GM12878 (cell line): ENCODE measurements around the gene ARMC10. TPM values are rescaled to one million over a fixed set of nuclear protein-coding genes. Genes with fewer than 3 reads are reported as not detected.
"Not testable (repeated sequence)": the region's sequence is repeated elsewhere in the genome, so short reads cannot be mapped to it uniquely, and the experiment has no call there.

ENCODE experiments used
- ATAC-seq: fragments of 200-7000 bp; cut with Tn5 transposase; 3 replicates; pipeline ENCODE4 v1.9.1; 2020; ENCODE audit warnings: mild to moderate bottlenecking, moderate library complexity
- BruUV-seq: library from RNA; stranded (reverse); fragments of 400-500 nt; replicated peaks from 2 replicates; lab custom pipeline; 2021; lab: Mats Ljungman, UMichigan
- CTCF ChIA-PET: fragments of 300-600 bp; sonication (Branson Sonifier 250); formaldehyde crosslinking; extraction: SDS; loops from one replicate; lab custom pipeline; 2021; ENCODE audit warnings: inconsistent platforms; lab: Yijun Ruan, JAX
- POLR2A ChIA-PET: fragments of 350-600 bp; formaldehyde crosslinking; extraction: SDS; loops from one replicate; lab custom pipeline; 2021; ENCODE audit warnings: inconsistent platforms; lab: Charles Lee
- RAD21 ChIA-PET: fragments of 300-600 bp; sonication (Branson Sonifier 250); formaldehyde crosslinking; loops from one replicate; lab custom pipeline; 2023; ENCODE audit warnings: antibody characterized with exemption; ENCODE audit not compliant: unreplicated experiment; lab: Charles Lee
- SMC1A ChIA-PET: fragments of 300-600 bp; sonication (Branson Sonifier 250); formaldehyde crosslinking; loops from one replicate; lab custom pipeline; 2023; ENCODE audit not compliant: unreplicated experiment, uncharacterized antibody; lab: Charles Lee
- DNase-seq: peaks from one replicate; pipeline ENCODE4 v3.0.0-alpha.2; 2011; ENCODE audit warnings: low read depth, low spot score
- FAIRE-seq: peaks from 3 replicates; lab custom pipeline; 2011; peaks lifted over from hg19 to GRCh38; lab: Jason Lieb, UNC
- H2AFZ ChIP-seq: 2 replicates; pipeline ENCODE4 v1.6.0; 2011; ENCODE audit warnings: low read depth, low read length, control low read depth; ENCODE audit not compliant: control insufficient read depth
- H3K27ac ChIP-seq: 2 replicates; pipeline ENCODE4 v1.5.1; 2011; ENCODE audit warnings: control low read depth; ENCODE audit not compliant: control insufficient read depth, insufficient read depth
- H3K27me3 ChIP-seq, 2 experiments: replicated peaks in 1 of 2; 2 replicates each; pipeline versions ENCODE4 v1.6.0 to v1.6.1; 2011; ENCODE audit warnings: low read length in 1 of 2; ENCODE audit not compliant: control insufficient read depth in 2 of 2, insufficient read depth in 2 of 2
- H3K36me3 ChIP-seq, 2 experiments: 2 replicates each; pipeline ENCODE4 v1.5.1; 2011; ENCODE audit warnings: low read length in 1 of 2; ENCODE audit not compliant: control insufficient read depth in 2 of 2, insufficient read depth in 2 of 2
- H3K4me1 ChIP-seq: 2 replicates; pipeline ENCODE4 v1.6.1; 2011; ENCODE audit warnings: mild to moderate bottlenecking, low read length, moderate library complexity, mixed read lengths; ENCODE audit not compliant: control insufficient read depth, insufficient read depth
- H3K4me2 ChIP-seq: 2 replicates; pipeline ENCODE4 v1.6.0; 2011; ENCODE audit warnings: control low read depth; ENCODE audit not compliant: control insufficient read depth, insufficient read depth
- H3K4me3 ChIP-seq: fragments of 200-600 bp; sonication (generic); 2 replicates; pipeline ENCODE4 v1.5.1; 2016
- H3K79me2 ChIP-seq: 2 replicates; pipeline ENCODE4 v1.6.0; 2011; ENCODE audit warnings: low read length; ENCODE audit not compliant: control insufficient read depth, insufficient read depth
- H3K9ac ChIP-seq: 2 replicates; pipeline ENCODE4 v1.8.0; 2011; ENCODE audit warnings: low read length, control low read depth, mixed read lengths; ENCODE audit not compliant: control insufficient read depth, insufficient read depth
- H3K9me3 ChIP-seq: replicated peaks from 3 replicates; pipeline ENCODE4 v1.5.1; 2011; ENCODE audit warnings: mild to moderate bottlenecking, low read length; ENCODE audit not compliant: control insufficient read depth, insufficient read depth
- H4K20me1 ChIP-seq: 2 replicates; pipeline ENCODE4 v1.6.0; 2011; ENCODE audit not compliant: control insufficient read depth, insufficient read depth
- NFXL1 ChIP-seq: fragments of 450-650 bp; IDR thresholded peaks from 2 replicates; pipeline ENCODE4 v1.6.1; 2017; ENCODE audit warnings: antibody characterized with exemption, mild to moderate bottlenecking, borderline replicate concordance
- WGBS: methylation state at CpG from one replicate; pipeline ENCODE4 v1.1.6; 2016; ENCODE audit warnings: low lambda C conversion rate; ENCODE audit not compliant: insufficient replicate concordance, insufficient coverage; ENCODE audit errors: missing lambda C conversion rate; 5-methylcytosine and 5-hydroxymethylcytosine counted together
- in situ Hi-C: fragments of 300-500 bp; cut with MboI; formaldehyde crosslinking; loops from 9 replicates; pipeline ENCODE4 v1.14.3; 2018; ENCODE audit warnings: mixed read lengths
- intact Hi-C: fragments of 100-400 bp; cut with micrococcal nuclease; formaldehyde crosslinking; loops from one replicate; pipeline ENCODE4 v1.14.2; 2022; ENCODE audit not compliant: unreplicated experiment
- polyA plus RNA-seq, 11 experiments: library from polyadenylated mRNA; depleted of rRNA in 4 of 11; unstranded in 6 of 11; stranded (reverse) in 5 of 11; fragments of >200 nt; fragmentation: Nextera tagmentation in 4 of 11; fragmentation: Illumina TruSeq in 1 of 11; extraction: Ambion mirVana in 4 of 11; extraction: Trizol in 1 of 11; gene quantifications; 1 replicate in 1 of 11; 2 replicates in 10 of 11; pipeline versions ENCODE4 v1.2.1 to v1.2.3, GENCODE V29; 2011 to 2016; ENCODE audit warnings: inconsistent platforms in 2 of 11, missing spikeins in 2 of 11, low read depth in 1 of 11
- total RNA-seq, 4 experiments: library from RNA; depleted of rRNA in 3 of 4; stranded (reverse); fragments of >200 nt in 3 of 4; fragmentation: Illumina TruSeq in 1 of 4; extraction: Trizol in 1 of 4; gene quantifications; 2 replicates each; pipeline versions ENCODE4 v1.2.1 to v1.2.3, GENCODE V29; 2013 to 2021
- TF ChIP-seq, protein P1 (sequence below): IDR thresholded peaks from 2 replicates; pipeline ENCODE4 v1.6.1; 2012; ENCODE audit warnings: low read depth, low read length, improper control_type of control experiment

Gene ARMC10
- total and polyA plus RNA-seq, 10 of the 15 experiments (the other 5 are each of a cell fraction or from before 2014, with no cell fraction given): 7.0 to 38.2 (median 24.1) TPM

DNA sequence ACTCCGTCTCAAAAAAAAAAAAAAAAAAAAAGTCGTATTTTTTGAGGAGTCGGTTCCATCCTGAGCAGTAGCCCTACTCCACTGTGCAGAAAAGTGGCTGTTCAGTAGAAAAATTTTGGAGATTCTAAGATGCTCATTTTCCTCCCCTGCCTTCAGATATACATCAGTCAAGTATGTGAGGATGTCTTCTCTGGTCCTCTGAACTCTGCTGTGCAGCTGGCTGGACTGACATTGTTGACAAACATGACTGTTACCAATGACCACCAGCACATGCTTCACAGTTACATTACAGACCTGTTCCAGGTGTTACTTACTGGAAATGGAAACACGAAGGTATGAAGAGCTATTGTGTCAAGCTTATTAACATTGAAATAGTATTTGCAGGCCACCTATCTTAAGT lies 17.4 kb downstream of the ARMC10 start:
- ChIA-PET RAD21 (interaction anchor here (0.6 kb wide), 1 partner anchor 1637 kb away, joined by 4 read pairs; no protein-coding TSS in a partner anchor), POLR2A (interaction anchor here (1.0 to 1.1 kb wide), 2 partner anchors 10 to 17 kb away, joined by 3 to 5 read pairs; partner anchors contain the start of genes ARMC10 and FBXL13)
- in situ Hi-C loops, ATAC-seq, H3K4me2 ChIP-seq, H3K9ac ChIP-seq, DNase-seq, H2AFZ ChIP-seq, H3K9me3 ChIP-seq, H4K20me1 ChIP-seq, SMC1A ChIA-PET, H3K4me3 ChIP-seq, H3K27ac ChIP-seq, CTCF ChIA-PET, H3K4me1 ChIP-seq, intact Hi-C loops, BruUV-seq, H3K27me3 ChIP-seq, H3K79me2 ChIP-seq, FAIRE-seq: not testable (repeated sequence)
- WGBS: 100% methylated on average over 3 of the region's 4 CpGs
- peaks cover 0 to 11% of the 10 kb centered on the region in 2 experiments; a peak in 2 of 4 replicates for H3K36me3 ChIP-seq

DNA sequence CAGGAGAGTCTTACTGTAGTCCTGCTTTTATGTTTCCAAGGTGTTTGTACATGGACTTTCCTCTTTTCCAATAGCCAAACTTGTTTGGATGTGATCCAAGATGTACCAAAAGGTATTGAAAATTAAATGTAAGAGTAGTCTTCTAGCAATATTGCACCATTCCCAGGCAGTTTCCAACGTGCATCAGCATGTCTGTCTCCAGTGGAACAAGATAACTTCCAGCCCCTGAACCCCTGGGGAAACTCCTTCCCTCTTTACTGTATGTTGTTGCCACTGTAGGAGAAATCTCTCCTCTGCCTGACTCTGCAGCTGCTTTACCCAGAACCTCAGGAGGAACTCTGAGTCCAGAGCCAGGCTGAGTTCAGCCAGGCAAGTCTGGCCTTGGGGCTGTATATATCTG lies 18.5 kb downstream of the ARMC10 start:
- intact Hi-C loops: no loop called here
- ChIA-PET POLR2A (no interaction called here), SMC1A (interaction anchor here (0.8 kb wide), 1 partner anchor 58 kb away, joined by 3 read pairs; no protein-coding TSS in a partner anchor), RAD21 (no interaction called here), CTCF (interaction anchor here (0.8 kb wide), 1 partner anchor 8 kb away, joined by 5 read pairs; no protein-coding TSS in a partner anchor)
- Histone ChIP-seq H2AFZ (no peak overlapping the region), H3K4me2 (no peak overlapping the region), H3K27ac (no peak overlapping the region), H4K20me1 (no peaks in the 10 kb centered on the region), H3K4me1 (no peaks in the 10 kb centered on the region), H3K9me3 (no peaks in the 10 kb centered on the region; the same call in 2 of the 3 replicates), H3K4me3 (no peak overlapping the region), H3K79me2 (no peaks in the 10 kb centered on the region), H3K9ac (no peak overlapping the region), H3K36me3 (peaks cover 0 to 13% of the 10 kb centered on the region in 2 experiments; a peak in 2 of 4 replicates), H3K27me3 (no peaks in the 10 kb centered on the region)
- no TSS peak for BruUV-seq
- 100% methylated on average over 1 of the region's 1 CpG for WGBS
- in situ Hi-C loops: no loop called here
- no peak for TF ChIP-seq NFXL1
- TF ChIP-seq, protein P1, sequence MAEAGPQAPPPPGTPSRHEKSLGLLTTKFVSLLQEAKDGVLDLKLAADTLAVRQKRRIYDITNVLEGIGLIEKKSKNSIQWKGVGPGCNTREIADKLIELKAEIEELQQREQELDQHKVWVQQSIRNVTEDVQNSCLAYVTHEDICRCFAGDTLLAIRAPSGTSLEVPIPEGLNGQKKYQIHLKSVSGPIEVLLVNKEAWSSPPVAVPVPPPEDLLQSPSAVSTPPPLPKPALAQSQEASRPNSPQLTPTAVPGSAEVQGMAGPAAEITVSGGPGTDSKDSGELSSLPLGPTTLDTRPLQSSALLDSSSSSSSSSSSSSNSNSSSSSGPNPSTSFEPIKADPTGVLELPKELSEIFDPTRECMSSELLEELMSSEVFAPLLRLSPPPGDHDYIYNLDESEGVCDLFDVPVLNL: no peak
- no peak for ATAC-seq
- FAIRE-seq: no peak
- no peak for DNase-seq
